ENCODE measurements around the gene HERC5.
A peak's percentile ranks its signal among the peaks of the same experiment; 100 is the strongest.

Gene HERC5

DNA sequence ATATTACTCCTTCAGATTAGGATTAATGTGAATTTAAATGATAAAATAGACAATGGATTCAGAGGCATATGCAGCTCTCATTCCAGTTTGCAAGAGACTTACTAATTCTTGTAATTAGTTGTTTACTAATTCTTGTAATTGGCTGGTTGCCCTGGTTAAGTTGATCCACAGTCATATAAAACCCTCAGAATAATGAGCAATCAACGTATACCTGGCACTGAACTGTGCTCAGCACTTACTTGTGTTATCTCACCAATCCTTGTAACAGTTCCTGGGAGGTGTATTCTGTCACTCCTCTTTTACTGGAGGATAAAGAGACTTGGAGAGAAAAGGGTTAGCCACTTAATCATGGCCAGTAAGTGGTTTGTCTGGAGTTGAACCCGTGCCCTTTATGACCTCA is 10.5 kb downstream of the HERC5 start:
- ATAC-seq = no peak
- no peaks in the 10 kb centered on the region for H3K4me1 Mint-ChIP-seq
- H3K27me3 Mint-ChIP-seq = no peaks in the 10 kb centered on the region
- peaks cover 57% of the 10 kb centered on the region for H3K36me3 Mint-ChIP-seq
- H3K27ac Mint-ChIP-seq = no peak overlapping the region
- H3K9me3 Mint-ChIP-seq = no peaks in the 10 kb centered on the region
- no peak overlapping the region for H3K4me3 Mint-ChIP-seq

GRCh38 chr4:88477229-88477860 is 20.4 kb downstream of the HERC5 start:
- no peak for ATAC-seq
- Mint-ChIP-seq H3K9me3 (no peaks in the 10 kb centered on the region), H3K4me1 (no peaks in the 10 kb centered on the region), H3K36me3 (peaks cover 39% of the 10 kb centered on the region), H3K27ac (no peak overlapping the region), H3K27me3 (no peaks in the 10 kb centered on the region), H3K4me3 (no peak overlapping the region)

DNA sequence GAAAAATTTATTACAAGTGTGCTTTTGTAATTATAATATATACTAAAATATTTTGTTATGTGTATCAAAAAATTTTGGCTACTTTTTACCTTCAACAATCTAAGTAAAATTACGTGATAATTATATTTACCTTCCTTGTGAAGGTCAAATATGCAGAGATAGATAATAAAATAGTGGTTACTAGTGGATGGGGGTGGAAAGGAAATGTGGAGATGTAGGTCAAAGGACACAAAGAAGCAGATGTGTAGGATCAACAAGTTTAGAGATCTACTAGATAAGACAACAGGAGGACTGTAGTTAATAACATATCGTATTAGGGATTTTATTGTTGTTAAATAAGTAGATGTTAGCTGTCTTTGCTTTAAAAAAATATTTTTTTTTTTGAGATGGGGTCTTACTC is 21.3 kb downstream of the HERC5 start:
- no peak overlapping the region for H3K27ac Mint-ChIP-seq
- H3K27me3 Mint-ChIP-seq = no peaks in the 10 kb centered on the region
- H3K4me1 Mint-ChIP-seq = no peaks in the 10 kb centered on the region
- ATAC-seq = no peak
- H3K4me3 Mint-ChIP-seq = no peak overlapping the region
- peaks cover 34% of the 10 kb centered on the region for H3K36me3 Mint-ChIP-seq
- H3K9me3 Mint-ChIP-seq = no peaks in the 10 kb centered on the region

DNA sequence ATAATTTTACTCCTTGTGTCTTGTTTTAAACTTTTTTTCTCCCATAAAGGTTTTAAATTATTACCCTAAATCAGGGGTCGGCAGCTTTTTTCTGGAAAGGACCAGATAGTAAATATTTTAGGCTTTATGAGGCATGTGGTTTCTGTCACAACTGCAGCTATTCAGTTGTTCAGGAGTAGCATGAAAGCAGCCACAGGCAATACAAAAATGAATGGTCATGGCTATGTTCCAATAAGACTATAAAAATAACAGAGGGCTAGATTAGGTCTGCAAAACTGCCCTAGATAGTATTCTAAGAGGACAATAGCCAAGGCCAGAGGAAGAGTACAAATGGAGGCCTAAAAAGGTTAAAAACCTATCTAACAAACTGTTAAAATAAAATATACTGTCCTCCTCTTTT is 24.6 kb downstream of the HERC5 start:
- ATAC-seq = no peak
- no peak overlapping the region for H3K27ac Mint-ChIP-seq
- H3K4me1 Mint-ChIP-seq = no peaks in the 10 kb centered on the region
- no peaks in the 10 kb centered on the region for H3K27me3 Mint-ChIP-seq
- H3K9me3 Mint-ChIP-seq = no peaks in the 10 kb centered on the region
- H3K36me3 Mint-ChIP-seq = peaks cover 32% of the 10 kb centered on the region
- H3K4me3 Mint-ChIP-seq = no peak overlapping the region

DNA sequence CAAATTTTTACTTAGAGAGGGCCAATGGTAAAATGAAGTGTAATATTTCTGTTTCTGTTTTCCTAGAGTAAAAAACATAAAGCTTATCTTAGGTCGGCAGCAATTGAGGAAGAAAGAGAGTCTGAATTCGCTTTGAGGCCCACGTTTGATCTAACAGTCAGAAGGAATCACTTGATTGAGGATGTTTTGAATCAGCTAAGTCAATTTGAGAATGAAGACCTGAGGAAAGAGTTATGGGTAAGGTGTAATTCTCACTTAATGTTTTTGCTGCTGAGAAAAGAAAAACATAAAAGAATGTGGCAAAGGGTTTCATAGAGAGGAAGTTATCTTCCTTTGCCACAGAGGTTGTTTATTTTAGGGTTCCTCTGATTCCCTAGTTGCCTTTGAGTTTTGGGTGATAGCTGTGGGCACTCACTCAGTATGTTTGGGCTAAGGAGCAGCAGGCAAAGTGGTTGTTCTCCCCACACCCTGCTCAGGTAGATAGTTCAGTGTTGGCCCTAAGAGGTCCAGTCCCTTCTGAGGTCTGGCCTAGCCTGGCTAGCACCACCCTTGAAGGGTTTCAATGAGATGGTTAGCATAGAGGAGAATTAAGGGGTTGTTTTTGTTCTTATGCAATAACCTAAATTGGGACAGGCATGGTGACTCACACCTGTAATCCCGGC is 32.3 kb downstream of the HERC5 start:
- Mint-ChIP-seq H3K36me3 (peaks cover 29% of the 10 kb centered on the region), H3K27me3 (no peaks in the 10 kb centered on the region), H3K9me3 (no peaks in the 10 kb centered on the region), H3K4me1 (no peaks in the 10 kb centered on the region), H3K4me3 (no peak overlapping the region), H3K27ac (no peak overlapping the region)
- no peak for ATAC-seq

- peaks cover 20% of the 10 kb centered on the region for H3K36me3 Mint-ChIP-seq
- peak; percentile 27 for ATAC-seq
- H3K27me3 Mint-ChIP-seq = no peaks in the 10 kb centered on the region
- no peak overlapping the region for H3K27ac Mint-ChIP-seq
- no peak overlapping the region for H3K4me3 Mint-ChIP-seq
- no peaks in the 10 kb centered on the region for H3K9me3 Mint-ChIP-seq
- H3K4me1 Mint-ChIP-seq = no peaks in the 10 kb centered on the region
Measured at GRCh38 chr4:88497859-88498409, 41.0 kb downstream of the HERC5 start.

DNA sequence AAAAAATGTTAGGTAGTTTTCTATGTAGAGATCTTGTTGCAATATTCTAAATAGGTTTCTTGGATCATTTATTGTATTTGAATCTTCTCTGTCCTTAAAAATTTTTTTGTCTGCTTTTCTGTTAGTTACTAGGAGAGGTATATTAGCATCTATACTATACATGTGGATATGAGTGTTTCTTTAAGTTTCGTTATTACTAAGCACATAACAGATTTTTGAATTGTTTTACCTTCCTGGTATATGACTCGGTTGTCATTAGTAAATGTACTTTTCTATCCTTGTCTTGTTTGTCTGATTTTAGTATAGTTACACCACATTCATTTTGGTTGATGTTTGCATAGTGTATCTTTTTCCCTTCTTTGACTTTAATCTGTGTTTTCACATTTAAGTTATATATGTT is 46.4 kb downstream of the HERC5 start:
- H3K27me3 Mint-ChIP-seq = no peaks in the 10 kb centered on the region
- H3K4me3 Mint-ChIP-seq = no peak overlapping the region
- H3K27ac Mint-ChIP-seq = no peak overlapping the region
- H3K36me3 Mint-ChIP-seq = peaks cover 21% of the 10 kb centered on the region
- no peaks in the 10 kb centered on the region for H3K4me1 Mint-ChIP-seq
- no peak for ATAC-seq
- no peaks in the 10 kb centered on the region for H3K9me3 Mint-ChIP-seq

DNA sequence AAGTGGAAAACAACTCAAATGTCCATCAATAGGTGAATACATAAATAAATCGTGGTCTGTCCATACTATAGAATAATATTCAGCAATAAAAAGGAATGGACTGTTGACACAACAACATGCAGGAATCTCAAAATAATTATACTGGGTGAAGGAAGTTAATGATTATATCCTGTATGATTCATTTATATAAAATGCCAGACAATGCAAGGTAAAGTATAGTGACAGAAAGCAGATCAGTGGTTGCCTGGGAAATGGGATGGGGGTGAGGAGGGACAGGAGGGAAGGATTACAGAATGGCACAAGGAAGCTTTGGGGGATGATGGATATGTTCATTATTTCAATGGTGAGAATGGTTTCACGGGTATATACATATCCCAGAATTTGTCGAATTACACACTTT is 54.3 kb downstream of the HERC5 start:
- no peaks in the 10 kb centered on the region for H3K9me3 Mint-ChIP-seq
- H3K4me3 Mint-ChIP-seq = no peak overlapping the region
- no peak overlapping the region for H3K27ac Mint-ChIP-seq
- peaks cover 3% of the 10 kb centered on the region for H3K36me3 Mint-ChIP-seq
- ATAC-seq = no peak
- no peaks in the 10 kb centered on the region for H3K4me1 Mint-ChIP-seq
- H3K27me3 Mint-ChIP-seq = peaks cover 15% of the 10 kb centered on the region

GRCh38 chr4:88514557-88515511 is 57.9 kb downstream of the HERC5 start:
- Mint-ChIP-seq H3K4me1 (no peaks in the 10 kb centered on the region), H3K27me3 (peaks cover 15% of the 10 kb centered on the region), H3K36me3 (no peaks in the 10 kb centered on the region), H3K27ac (no peak overlapping the region), H3K4me3 (no peak overlapping the region), H3K9me3 (no peaks in the 10 kb centered on the region)
- no peak for ATAC-seq

- Mint-ChIP-seq H3K9me3 (no peaks in the 10 kb centered on the region), H3K27me3 (peaks cover 15% of the 10 kb centered on the region), H3K4me1 (no peaks in the 10 kb centered on the region), H3K27ac (no peak overlapping the region), H3K4me3 (no peak overlapping the region), H3K36me3 (peaks cover 8% of the 10 kb centered on the region)
- ATAC-seq = no peak
Measured at GRCh38 chr4:88516746-88517145, 59.8 kb downstream of the HERC5 start.

- Mint-ChIP-seq H3K9me3 (no peaks in the 10 kb centered on the region), H3K4me1 (peaks cover 11% of the 10 kb centered on the region), H3K36me3 (peaks cover 8% of the 10 kb centered on the region), H3K27me3 (peaks cover 13% of the 10 kb centered on the region), H3K27ac (no peak overlapping the region), H3K4me3 (no peak overlapping the region)
- ATAC-seq = no peak
Measured at GRCh38 chr4:88517825-88518224, 60.9 kb downstream of the HERC5 start.

DNA sequence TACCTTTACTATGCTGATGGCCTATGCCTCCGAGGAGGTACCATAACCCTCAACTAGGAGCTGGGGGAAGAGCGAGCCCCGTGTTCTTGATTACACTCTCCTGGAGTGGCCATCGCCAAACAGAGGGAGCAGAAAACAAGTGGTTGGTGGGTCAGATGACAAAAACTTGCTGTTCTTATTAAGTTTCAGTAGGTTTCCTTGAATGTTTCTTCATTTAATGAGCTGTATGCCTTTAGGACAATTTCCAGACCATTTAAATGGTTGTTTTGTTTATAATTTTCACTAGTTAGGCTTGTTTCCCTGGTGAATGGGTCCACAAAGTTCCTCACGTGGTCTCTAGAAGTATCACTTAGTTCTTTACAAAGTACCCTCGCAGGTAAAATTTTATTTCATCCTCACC is 62.0 kb downstream of the HERC5 start:
- no peaks in the 10 kb centered on the region for H3K9me3 Mint-ChIP-seq
- H3K36me3 Mint-ChIP-seq = peaks cover 8% of the 10 kb centered on the region
- H3K27me3 Mint-ChIP-seq = peaks cover 2% of the 10 kb centered on the region
- H3K4me3 Mint-ChIP-seq = no peak overlapping the region
- H3K4me1 Mint-ChIP-seq = peaks cover 13% of the 10 kb centered on the region
- no peak for ATAC-seq
- H3K27ac Mint-ChIP-seq = no peak overlapping the region

- Mint-ChIP-seq H3K9me3 (no peaks in the 10 kb centered on the region), H3K27me3 (no peaks in the 10 kb centered on the region), H3K36me3 (peaks cover 8% of the 10 kb centered on the region), H3K4me1 (peaks cover 22% of the 10 kb centered on the region), H3K4me3 (peak overlapping the region; percentile 100), H3K27ac (peak overlapping the region; percentile 97)
- no peak for ATAC-seq
Measured at GRCh38 chr4:88522702-88523324, 65.9 kb downstream of the HERC5 start.

DNA sequence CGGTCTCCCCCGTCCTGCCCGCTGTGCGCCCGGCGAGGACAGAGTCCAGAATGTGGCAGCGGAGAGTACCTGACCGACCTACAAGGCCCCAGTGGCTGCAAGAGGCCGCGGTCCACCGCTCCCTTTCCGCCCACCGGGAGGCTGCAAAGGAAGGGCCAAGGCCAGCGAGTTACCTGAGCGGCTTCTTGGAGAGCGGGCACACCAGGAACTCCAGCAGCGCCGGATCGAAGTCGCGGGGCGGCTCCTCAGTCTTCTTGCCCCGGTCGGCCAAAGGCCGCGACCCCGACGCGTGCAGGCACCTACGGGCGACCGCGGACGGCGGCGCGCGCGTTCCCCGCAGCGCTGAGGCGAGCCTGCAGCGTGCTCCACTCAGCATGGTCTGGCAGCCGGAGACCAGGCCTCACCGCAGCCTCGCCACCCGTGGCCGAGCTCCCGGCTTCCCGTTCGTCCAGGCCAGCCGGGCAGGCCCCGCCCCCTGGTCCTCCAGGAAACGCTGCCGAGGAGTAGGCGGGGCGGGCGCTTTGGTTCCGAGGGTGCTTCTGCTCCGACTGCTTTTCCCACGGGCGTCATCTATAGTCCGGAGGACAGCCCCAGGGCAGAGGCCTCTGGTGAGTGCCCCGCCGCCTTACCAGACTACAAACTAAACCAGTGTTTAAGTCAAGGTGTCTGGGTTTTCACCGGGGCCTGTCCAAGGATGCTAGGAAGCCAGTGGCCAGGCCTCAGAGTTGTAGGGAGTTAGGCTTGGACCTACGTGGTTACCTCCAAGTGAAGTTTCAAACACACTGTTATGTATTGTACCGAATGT is 66.6 kb downstream of the HERC5 start, which contains the start of gene PYURF:
Gene PYURF (minus strand): TSS at position 452 of the 805 bp plus-strand sequence. CDS start 76 bp downstream, at position 376.
- peak; percentile 95 for ATAC-seq
- H3K27me3 Mint-ChIP-seq = no peaks in the 10 kb centered on the region
- H3K4me3 Mint-ChIP-seq = peak within 1 kb of the TSS; percentile 100
- H3K27ac Mint-ChIP-seq = peak within 1 kb of the TSS; percentile 97
- peaks cover 8% of the 10 kb centered on the region for H3K36me3 Mint-ChIP-seq
- H3K4me1 Mint-ChIP-seq = peaks cover 23% of the 10 kb centered on the region
- H3K9me3 Mint-ChIP-seq = no peaks in the 10 kb centered on the region

Data from stimulated activated memory B cell treated with anti-CD40 and anti-IgM and Interleukin-4, amounts not matched to agents 10 μg/mL and 1 μg/mL and 100 μg/mL, for 72 hours (primary cell).